Spleen (tissue), 11 donors: ENCODE measurements around the gene MLYCD. TPM values are rescaled to one million over a fixed set of nuclear protein-coding genes. Genes with fewer than 3 reads are reported as not detected.

Experiments used
- DNase-seq: peaks from one replicate; pipeline ENCODE4 v3.0.0-alpha.2; 2020
- H3K27ac ChIP-seq, 8 donors: fragments of 200-600 bp; sonication (generic) in 7 of 8; 1 replicate in 4 of 8; 2 replicates in 4 of 8; pipeline versions ENCODE4 v1.5.0 to v1.8.0; 2016 to 2021; ENCODE audit warnings: inconsistent platforms in 4 of 8, mild to moderate bottlenecking in 4 of 8, moderate library complexity in 1 of 8
- H3K27me3 ChIP-seq, 7 donors: fragments of 200-600 bp; sonication (generic) in 6 of 7; replicated peaks in 1 of 7; 1 replicate in 4 of 7; 2 replicates in 3 of 7; pipeline versions ENCODE4 v1.5.0 to v1.8.0; 2016 to 2021; ENCODE audit warnings: inconsistent platforms in 3 of 7, mild to moderate bottlenecking in 1 of 7
- H3K36me3 ChIP-seq, 6 donors: fragments of 200-600 bp; sonication (generic) in 5 of 6; 1 replicate in 4 of 6; 2 replicates in 2 of 6; pipeline versions ENCODE4 v1.5.0 to v1.8.0; 2016 to 2021; ENCODE audit warnings: inconsistent platforms in 2 of 6
- H3K4me1 ChIP-seq, 6 donors: fragments of 200-600 bp; sonication (generic) in 5 of 6; 1 replicate in 3 of 6; 2 replicates in 3 of 6; pipeline versions ENCODE4 v1.5.0 to v1.8.0; 2016 to 2021; ENCODE audit warnings: inconsistent platforms in 3 of 6
- H3K4me3 ChIP-seq, 8 donors: fragments of 200-600 bp; sonication (generic) in 7 of 8; 1 replicate in 4 of 8; 2 replicates in 4 of 8; pipeline versions ENCODE4 v1.5.0 to v1.8.0; 2016 to 2021; ENCODE audit warnings: inconsistent platforms in 4 of 8, mild to moderate bottlenecking in 4 of 8, moderate library complexity in 2 of 8
- H3K9me3 ChIP-seq, 8 donors: fragments of 200-600 bp; sonication (generic) in 7 of 8; 1 replicate in 4 of 8; 2 replicates in 4 of 8; pipeline versions ENCODE4 v1.5.0 to v1.8.0; 2016 to 2021; ENCODE audit warnings: inconsistent platforms in 4 of 8
- CTCF ChIP-seq, 11 experiments: fragments of 200-600 bp in 7 of 11; fragments of 450-650 bp in 4 of 11; sonication (generic) in 4 of 11; IDR thresholded peaks in 8 of 11; conservative IDR thresholded peaks in 3 of 11; 1 replicate in 7 of 11; 2 replicates in 4 of 11; pipeline versions ENCODE4 v1.4.0 to v1.8.0; 2016 to 2021; ENCODE audit warnings: antibody characterized with exemption in 11 of 11, inconsistent platforms in 4 of 11, mild to moderate bottlenecking in 1 of 11
- POLR2A ChIP-seq, 3 donors: fragments of 450-650 bp; IDR thresholded peaks; one replicate each; pipeline ENCODE4 v1.5.1; 2017; ENCODE audit warnings: antibody characterized with exemption in 3 of 3, mild to moderate bottlenecking in 1 of 3
- POLR2AphosphoS5 ChIP-seq, 3 donors: sonication (generic); formaldehyde crosslinking; IDR thresholded peaks; one replicate each; pipeline ENCODE4 v1.5.1; 2017; ENCODE audit warnings: antibody characterized with exemption in 3 of 3
- WGBS, 5 donors: extraction: QIAGEN DNeasy Blood & Tissue Kit in 3 of 5; methylation state at CpG; one replicate each; pipeline versions ENCODE4 v1.1.5 to v1.1.7; 2013 to 2018; 5-methylcytosine and 5-hydroxymethylcytosine counted together
- intact Hi-C: fragments of 100-400 bp; cut with DNase I; formaldehyde crosslinking; loops from one replicate; pipeline ENCODE4 v1.15.0; 2023; ENCODE audit warnings: low total_unique reads
- polyA plus RNA-seq, 3 donors: library from polyadenylated mRNA; stranded (reverse); fragments of 200-250 nt; gene quantifications; one replicate each; pipeline ENCODE4 v1.2.1, GENCODE V29; 2013
- total RNA-seq, 7 donors: library from RNA; depleted of rRNA in 3 of 7; stranded (reverse); fragments of >200 nt in 3 of 7; fragmentation: NEBNext Ultra II Directional in 4 of 7; extraction: Animal tissue kit (Norgen Biotek cat#: 25700) in 4 of 7; gene quantifications; one replicate each; pipeline versions ENCODE4 v1.1.0 to v1.2.1, GENCODE V29; 2016 to 2021
- donor health status: healthy with polysubstance abuse.
- donor health status: DM: no; HTN: no; CAD: no; lungs with moderate emphysema.
- donor health status: DM: no; HTN: no; CAD: no.
- donor health status: Bipolar disorder and iron deficiency.
- donor health status: healthy.
- donor health status: DM: no; HTN: no; CAD: no.
- donor health status: DM: yes; HTN: yes; CAD: no.

MLYCD gene
- total and polyA plus RNA-seq, 10 donors: 2.0 to 14.3 (median 9.9) TPM

- no peak for DNase-seq
- peaks cover 0 to 11% (median 0%) of the 10 kb centered on the region in 6 donors for H3K36me3 ChIP-seq
- peaks cover 0 to 15% (median 1%) of the 10 kb centered on the region in 6 donors for H3K4me1 ChIP-seq
- TF ChIP-seq POLR2AphosphoS5 (IDR thresholded peaks at IDR 0.05): peak in 1 of 3 donors; percentile 11
- TF ChIP-seq POLR2A (IDR thresholded peaks at IDR 0.05): no peak
- no peak for TF ChIP-seq CTCF (IDR thresholded peaks at IDR 0.05 in 8 of 11, conservative IDR thresholded peaks at IDR 0.05 in 3 of 11)
- H3K27me3 ChIP-seq: no peaks in the 10 kb centered on the region
- intact Hi-C loops: no loop called here
- no peaks in the 10 kb centered on the region for H3K9me3 ChIP-seq
- H3K4me3 ChIP-seq: no peak overlapping the region
- H3K27ac ChIP-seq: no peak overlapping the region
- 81 to 88% (median 86%) methylated on average over 23 to 25 of the region's 25 CpGs for WGBS, 5 donors
Measured at GRCh38 chr16:83932955-83933673, 34.2 kb downstream of the MLYCD start.

GRCh38 chr16:83933885-83934683 is 35.2 kb downstream of the MLYCD start:
- Histone ChIP-seq H3K27ac (no peak overlapping the region), H3K4me3 (no peak overlapping the region), H3K4me1 (peaks cover 0 to 24% (median 6%) of the 10 kb centered on the region in 6 donors), H3K9me3 (no peaks in the 10 kb centered on the region), H3K27me3 (no peaks in the 10 kb centered on the region), H3K36me3 (peaks cover 0 to 3% (median 0%) of the 10 kb centered on the region in 6 donors)
- no peak for DNase-seq
- 73 to 84% (median 79%) methylated on average over 28 of the region's 28 CpGs for WGBS, 5 donors
- intact Hi-C loops: no loop called here
- no peak for TF ChIP-seq POLR2A (IDR thresholded peaks at IDR 0.05)
- no peak for TF ChIP-seq CTCF (IDR thresholded peaks at IDR 0.05 in 8 of 11, conservative IDR thresholded peaks at IDR 0.05 in 3 of 11)
- no peak for TF ChIP-seq POLR2AphosphoS5 (IDR thresholded peaks at IDR 0.05)

GRCh38 chr16:83934684-83934977 is 35.7 kb downstream of the MLYCD start:
- 72 to 83% (median 80%) methylated on average over 11 to 12 of the region's 12 CpGs for WGBS, 5 donors
- Histone ChIP-seq H3K9me3 (no peaks in the 10 kb centered on the region), H3K4me3 (no peak overlapping the region), H3K4me1 (peaks cover 0 to 30% (median 9%) of the 10 kb centered on the region in 6 donors), H3K27ac (no peak overlapping the region), H3K27me3 (no peaks in the 10 kb centered on the region), H3K36me3 (no peaks in the 10 kb centered on the region)
- TF ChIP-seq POLR2A (IDR thresholded peaks at IDR 0.05): no peak
- peak in 1 of 3 donors; percentile 18 for TF ChIP-seq POLR2AphosphoS5 (IDR thresholded peaks at IDR 0.05)
- no peak for DNase-seq
- intact Hi-C loops: no loop called here

GRCh38 chr16:83935005-83935857 is 36.3 kb downstream of the MLYCD start:
- Histone ChIP-seq H3K9me3 (no peaks in the 10 kb centered on the region), H3K27ac (no peak overlapping the region), H3K36me3 (no peaks in the 10 kb centered on the region), H3K27me3 (no peaks in the 10 kb centered on the region), H3K4me3 (no peak overlapping the region), H3K4me1 (peaks cover 0 to 32% (median 9%) of the 10 kb centered on the region in 6 donors)
- no peak for DNase-seq
- 85 to 91% (median 88%) methylated on average over 23 to 30 of the region's 30 CpGs for WGBS, 5 donors
- TF ChIP-seq POLR2A (IDR thresholded peaks at IDR 0.05) (no peak), CTCF (IDR thresholded peaks at IDR 0.05 in 8 of 11, conservative IDR thresholded peaks at IDR 0.05 in 3 of 11) (no peak), POLR2AphosphoS5 (IDR thresholded peaks at IDR 0.05) (no peak)
- intact Hi-C loops: no loop called here
